HepG2 (cell line): ENCODE data around the gene THADA. TPM values are rescaled to one million over a fixed set of nuclear protein-coding genes. Genes with fewer than 3 reads are reported as not detected.

Source experiments
- FOXA3 ChIP-seq: IDR thresholded peaks from 2 replicates; pipeline ENCODE4 v1.6.1; 2016; ENCODE audit warnings: missing genetic modification reagents, missing compliant biosample characterization
- GPN1 ChIP-seq: sonication (generic); formaldehyde crosslinking; IDR thresholded peaks from 2 replicates; pipeline ENCODE4 v1.5.1; 2020; ENCODE audit warnings: missing genetic modification reagents, borderline replicate concordance
- IRX3 ChIP-seq: sonication (generic); formaldehyde crosslinking; IDR thresholded peaks from 2 replicates; pipeline ENCODE4 v1.8.1; 2023; ENCODE audit warnings: mild to moderate bottlenecking, low read depth, missing genetic modification reagents, borderline replicate concordance
- KDM4B ChIP-seq: sonication (generic); formaldehyde crosslinking; IDR thresholded peaks from 2 replicates; pipeline ENCODE4 v1.4.0; 2020; ENCODE audit warnings: missing genetic modification reagents
- KLF15 ChIP-seq: sonication (generic); formaldehyde crosslinking; IDR thresholded peaks from 2 replicates; pipeline ENCODE4 v1.8.1; 2023; ENCODE audit warnings: borderline replicate concordance, mild to moderate bottlenecking, inconsistent platforms, missing genetic modification reagents, mixed read lengths
- NCOA1 ChIP-seq: sonication (generic); formaldehyde crosslinking; IDR thresholded peaks from 2 replicates; pipeline ENCODE4 v1.9.0; 2021; ENCODE audit warnings: missing genetic modification reagents
- NCOR1 ChIP-seq: fragments of 200-600 bp; sonication (generic); IDR thresholded peaks from 2 replicates; pipeline ENCODE4 v1.7.0; 2017; ENCODE audit warnings: antibody characterized with exemption, low read length, borderline replicate concordance
- SIX4 ChIP-seq: sonication (generic); formaldehyde crosslinking; IDR thresholded peaks from 2 replicates; pipeline ENCODE4 v1.4.0; 2020; ENCODE audit warnings: missing genetic modification reagents
- SKI ChIP-seq: fragments of 450-650 bp; IDR thresholded peaks from one replicate; pipeline ENCODE4 v1.6.1; 2018; ENCODE audit warnings: mild to moderate bottlenecking; ENCODE audit not compliant: partially characterized antibody
- SP140L ChIP-seq: sonication (generic); formaldehyde crosslinking; IDR thresholded peaks from 2 replicates; pipeline ENCODE4 v1.4.0; 2020; ENCODE audit warnings: missing genetic modification reagents, borderline replicate concordance
- SP5 ChIP-seq: IDR thresholded peaks from 2 replicates; pipeline ENCODE4 v1.6.1; 2016; ENCODE audit warnings: low read depth, borderline replicate concordance
- SRF ChIP-seq: IDR thresholded peaks from 2 replicates; pipeline ENCODE4 v1.6.1; 2011; ENCODE audit warnings: mild to moderate bottlenecking, low read depth, low read length, moderate library complexity
- TAF1 ChIP-seq: sonication (generic); formaldehyde crosslinking; IDR thresholded peaks from 2 replicates; pipeline ENCODE4 v1.4.0; 2020; ENCODE audit warnings: missing genetic modification reagents
- ZNF12 ChIP-seq: sonication (generic); formaldehyde crosslinking; IDR thresholded peaks from 2 replicates; pipeline ENCODE4 v1.5.0; 2020; ENCODE audit warnings: missing genetic modification reagents
- ZNF34 ChIP-seq: sonication (generic); formaldehyde crosslinking; IDR thresholded peaks from 2 replicates; pipeline ENCODE4 v1.4.0; 2020; ENCODE audit warnings: mild to moderate bottlenecking, missing genetic modification reagents, borderline replicate concordance
- ZNF543 ChIP-seq: sonication (generic); formaldehyde crosslinking; IDR thresholded peaks from 2 replicates; pipeline ENCODE4 v1.4.0; 2020; ENCODE audit warnings: mild to moderate bottlenecking, missing genetic modification reagents
- ZSCAN25 ChIP-seq: sonication (generic); formaldehyde crosslinking; IDR thresholded peaks from 2 replicates; pipeline ENCODE4 v1.8.0; 2022; ENCODE audit warnings: mild to moderate bottlenecking, missing genetic modification reagents
- polyA plus RNA-seq, 8 experiments: library from polyadenylated mRNA; depleted of rRNA in 3 of 8; stranded (reverse) in 7 of 8; unstranded in 1 of 8; fragments of >200 nt; fragmentation: Illumina TruSeq in 4 of 8; extraction: Trizol in 4 of 8; gene quantifications; 2 replicates each; pipeline versions ENCODE4 v1.2.1 to v1.2.3, GENCODE V29; 2011 to 2016; ENCODE audit warnings: low read depth in 4 of 8, missing spikeins in 1 of 8, mixed read lengths in 1 of 8; ENCODE audit not compliant: insufficient read depth in 1 of 8
- total RNA-seq, 5 experiments: library from RNA; depleted of rRNA; stranded (reverse); fragments of >200 nt; fragmentation: Illumina TruSeq; extraction: Trizol; gene quantifications; 2 replicates each; pipeline ENCODE4 v1.2.3, GENCODE V29; 2016; ENCODE audit warnings: low read depth in 1 of 5
- TF ChIP-seq, protein P1 (sequence below): sonication (generic); formaldehyde crosslinking; IDR thresholded peaks from 2 replicates; pipeline ENCODE4 v1.5.1; 2020; ENCODE audit warnings: missing genetic modification reagents, mild to moderate bottlenecking, borderline replicate concordance
- TF ChIP-seq, protein P2 (sequence below): fragments of 450-650 bp; IDR thresholded peaks from 2 replicates; pipeline ENCODE4 v1.6.1; 2016
- TF ChIP-seq, protein P3 (sequence below): sonication (generic); formaldehyde crosslinking; IDR thresholded peaks from 2 replicates; pipeline ENCODE4 v1.4.0; 2020; ENCODE audit warnings: missing genetic modification reagents, mild to moderate bottlenecking, borderline replicate concordance
- TF ChIP-seq, protein P4 (sequence below): sonication (generic); formaldehyde crosslinking; IDR thresholded peaks from 2 replicates; pipeline ENCODE4 v1.4.0; 2020; ENCODE audit warnings: missing genetic modification reagents
- TF ChIP-seq, protein P5 (sequence below): sonication (generic); formaldehyde crosslinking; IDR thresholded peaks from 2 replicates; pipeline ENCODE4 v1.8.1; 2023; ENCODE audit warnings: mild to moderate bottlenecking, missing genetic modification reagents

THADA gene
- total and polyA plus RNA-seq, 2 of the 13 experiments (the other 11 are each of a cell fraction or from before 2014, with no cell fraction given): 12.7 to 21.7 TPM

DNA sequence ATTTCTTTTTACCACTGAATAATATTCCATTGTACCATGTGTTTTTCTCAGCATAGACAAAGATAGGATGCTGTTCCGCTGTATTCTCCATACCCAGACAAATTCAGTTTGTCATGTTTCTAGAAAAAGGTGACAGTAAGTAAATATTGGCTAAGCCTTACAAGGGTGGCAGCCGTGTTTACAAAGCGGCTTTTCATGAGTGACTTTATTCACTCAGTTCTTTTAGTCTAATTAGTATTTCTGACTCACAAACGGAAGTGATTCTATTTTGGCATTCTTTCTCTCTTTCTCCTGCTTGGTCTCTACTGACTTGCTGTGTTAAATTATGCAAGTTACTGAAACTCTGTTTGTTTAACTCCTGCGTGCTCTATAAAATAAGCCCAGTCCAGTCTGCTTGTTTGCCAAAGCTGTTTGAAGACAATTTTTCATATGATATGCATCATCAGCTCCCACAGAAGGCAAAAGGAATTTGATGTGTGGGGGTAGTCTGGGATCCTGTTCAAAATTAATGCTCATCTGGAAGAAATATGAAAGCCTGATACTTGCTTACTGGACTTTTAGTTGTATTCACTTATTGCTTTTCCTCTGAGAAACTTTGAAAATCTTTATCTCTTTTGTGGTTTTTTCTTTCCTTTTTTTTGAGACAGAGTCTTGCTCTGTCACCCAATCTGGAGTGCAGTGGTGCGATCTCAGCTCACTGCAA lies 38.9 kb upstream of the THADA start (continued):
- TF ChIP-seq, protein P1, sequence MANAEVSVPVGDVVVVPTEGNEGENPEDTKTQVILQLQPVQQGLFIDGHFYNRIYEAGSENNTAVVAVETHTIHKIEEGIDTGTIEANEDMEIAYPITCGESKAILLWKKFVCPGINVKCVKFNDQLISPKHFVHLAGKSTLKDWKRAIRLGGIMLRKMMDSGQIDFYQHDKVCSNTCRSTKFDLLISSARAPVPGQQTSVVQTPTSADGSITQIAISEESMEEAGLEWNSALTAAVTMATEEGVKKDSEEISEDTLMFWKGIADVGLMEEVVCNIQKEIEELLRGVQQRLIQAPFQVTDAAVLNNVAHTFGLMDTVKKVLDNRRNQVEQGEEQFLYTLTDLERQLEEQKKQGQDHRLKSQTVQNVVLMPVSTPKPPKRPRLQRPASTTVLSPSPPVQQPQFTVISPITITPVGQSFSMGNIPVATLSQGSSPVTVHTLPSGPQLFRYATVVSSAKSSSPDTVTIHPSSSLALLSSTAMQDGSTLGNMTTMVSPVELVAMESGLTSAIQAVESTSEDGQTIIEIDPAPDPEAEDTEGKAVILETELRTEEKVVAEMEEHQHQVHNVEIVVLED (CRISPR knock-in tag): no peak
- TF ChIP-seq SP5 (CRISPR knock-in tag) (peak; percentile 24; the same call in 1 of the 2 replicates), IRX3 (CRISPR knock-in tag) (no peak), NCOR1 (peak; percentile 73; the same call in 1 of the 2 replicates), KLF15 (CRISPR knock-in tag) (no peak), SKI (peak; percentile 90), KDM4B (CRISPR knock-in tag) (peak; percentile 47; the same call in 1 of the 2 replicates), TAF1 (no peak), ZNF543 (CRISPR knock-in tag) (no peak), SP140L (no peak), SRF (peak; percentile 86), ZNF12 (CRISPR knock-in tag) (no peak), SIX4 (no peak; the same call in 1 of the 2 replicates), NCOA1 (CRISPR knock-in tag) (no peak), ZNF34 (no peak), GPN1 (CRISPR knock-in tag) (no peak), ZSCAN25 (no peak), FOXA3 (peak; percentile 100)
- TF ChIP-seq, protein P2, sequence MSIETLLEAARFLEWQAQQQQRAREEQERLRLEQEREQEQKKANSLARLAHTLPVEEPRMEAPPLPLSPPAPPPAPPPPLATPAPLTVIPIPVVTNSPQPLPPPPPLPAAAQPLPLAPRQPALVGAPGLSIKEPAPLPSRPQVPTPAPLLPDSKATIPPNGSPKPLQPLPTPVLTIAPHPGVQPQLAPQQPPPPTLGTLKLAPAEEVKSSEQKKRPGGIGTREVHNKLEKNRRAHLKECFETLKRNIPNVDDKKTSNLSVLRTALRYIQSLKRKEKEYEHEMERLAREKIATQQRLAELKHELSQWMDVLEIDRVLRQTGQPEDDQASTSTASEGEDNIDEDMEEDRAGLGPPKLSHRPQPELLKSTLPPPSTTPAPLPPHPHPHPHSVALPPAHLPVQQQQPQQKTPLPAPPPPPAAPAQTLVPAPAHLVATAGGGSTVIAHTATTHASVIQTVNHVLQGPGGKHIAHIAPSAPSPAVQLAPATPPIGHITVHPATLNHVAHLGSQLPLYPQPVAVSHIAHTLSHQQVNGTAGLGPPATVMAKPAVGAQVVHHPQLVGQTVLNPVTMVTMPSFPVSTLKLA: no peak
- TF ChIP-seq, protein P3, sequence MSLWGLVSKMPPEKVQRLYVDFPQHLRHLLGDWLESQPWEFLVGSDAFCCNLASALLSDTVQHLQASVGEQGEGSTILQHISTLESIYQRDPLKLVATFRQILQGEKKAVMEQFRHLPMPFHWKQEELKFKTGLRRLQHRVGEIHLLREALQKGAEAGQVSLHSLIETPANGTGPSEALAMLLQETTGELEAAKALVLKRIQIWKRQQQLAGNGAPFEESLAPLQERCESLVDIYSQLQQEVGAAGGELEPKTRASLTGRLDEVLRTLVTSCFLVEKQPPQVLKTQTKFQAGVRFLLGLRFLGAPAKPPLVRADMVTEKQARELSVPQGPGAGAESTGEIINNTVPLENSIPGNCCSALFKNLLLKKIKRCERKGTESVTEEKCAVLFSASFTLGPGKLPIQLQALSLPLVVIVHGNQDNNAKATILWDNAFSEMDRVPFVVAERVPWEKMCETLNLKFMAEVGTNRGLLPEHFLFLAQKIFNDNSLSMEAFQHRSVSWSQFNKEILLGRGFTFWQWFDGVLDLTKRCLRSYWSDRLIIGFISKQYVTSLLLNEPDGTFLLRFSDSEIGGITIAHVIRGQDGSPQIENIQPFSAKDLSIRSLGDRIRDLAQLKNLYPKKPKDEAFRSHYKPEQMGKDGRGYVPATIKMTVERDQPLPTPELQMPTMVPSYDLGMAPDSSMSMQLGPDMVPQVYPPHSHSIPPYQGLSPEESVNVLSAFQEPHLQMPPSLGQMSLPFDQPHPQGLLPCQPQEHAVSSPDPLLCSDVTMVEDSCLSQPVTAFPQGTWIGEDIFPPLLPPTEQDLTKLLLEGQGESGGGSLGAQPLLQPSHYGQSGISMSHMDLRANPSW (CRISPR knock-in tag): no peak
- TF ChIP-seq, protein P4, sequence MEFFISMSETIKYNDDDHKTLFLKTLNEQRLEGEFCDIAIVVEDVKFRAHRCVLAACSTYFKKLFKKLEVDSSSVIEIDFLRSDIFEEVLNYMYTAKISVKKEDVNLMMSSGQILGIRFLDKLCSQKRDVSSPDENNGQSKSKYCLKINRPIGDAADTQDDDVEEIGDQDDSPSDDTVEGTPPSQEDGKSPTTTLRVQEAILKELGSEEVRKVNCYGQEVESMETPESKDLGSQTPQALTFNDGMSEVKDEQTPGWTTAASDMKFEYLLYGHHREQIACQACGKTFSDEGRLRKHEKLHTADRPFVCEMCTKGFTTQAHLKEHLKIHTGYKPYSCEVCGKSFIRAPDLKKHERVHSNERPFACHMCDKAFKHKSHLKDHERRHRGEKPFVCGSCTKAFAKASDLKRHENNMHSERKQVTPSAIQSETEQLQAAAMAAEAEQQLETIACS (CRISPR knock-in tag): no peak
- TF ChIP-seq, protein P5, sequence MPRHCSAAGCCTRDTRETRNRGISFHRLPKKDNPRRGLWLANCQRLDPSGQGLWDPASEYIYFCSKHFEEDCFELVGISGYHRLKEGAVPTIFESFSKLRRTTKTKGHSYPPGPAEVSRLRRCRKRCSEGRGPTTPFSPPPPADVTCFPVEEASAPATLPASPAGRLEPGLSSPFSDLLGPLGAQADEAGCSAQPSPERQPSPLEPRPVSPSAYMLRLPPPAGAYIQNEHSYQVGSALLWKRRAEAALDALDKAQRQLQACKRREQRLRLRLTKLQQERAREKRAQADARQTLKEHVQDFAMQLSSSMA (CRISPR knock-in tag): no peak
